Measurements from ENCODE around the gene MPRIP.

DNA sequence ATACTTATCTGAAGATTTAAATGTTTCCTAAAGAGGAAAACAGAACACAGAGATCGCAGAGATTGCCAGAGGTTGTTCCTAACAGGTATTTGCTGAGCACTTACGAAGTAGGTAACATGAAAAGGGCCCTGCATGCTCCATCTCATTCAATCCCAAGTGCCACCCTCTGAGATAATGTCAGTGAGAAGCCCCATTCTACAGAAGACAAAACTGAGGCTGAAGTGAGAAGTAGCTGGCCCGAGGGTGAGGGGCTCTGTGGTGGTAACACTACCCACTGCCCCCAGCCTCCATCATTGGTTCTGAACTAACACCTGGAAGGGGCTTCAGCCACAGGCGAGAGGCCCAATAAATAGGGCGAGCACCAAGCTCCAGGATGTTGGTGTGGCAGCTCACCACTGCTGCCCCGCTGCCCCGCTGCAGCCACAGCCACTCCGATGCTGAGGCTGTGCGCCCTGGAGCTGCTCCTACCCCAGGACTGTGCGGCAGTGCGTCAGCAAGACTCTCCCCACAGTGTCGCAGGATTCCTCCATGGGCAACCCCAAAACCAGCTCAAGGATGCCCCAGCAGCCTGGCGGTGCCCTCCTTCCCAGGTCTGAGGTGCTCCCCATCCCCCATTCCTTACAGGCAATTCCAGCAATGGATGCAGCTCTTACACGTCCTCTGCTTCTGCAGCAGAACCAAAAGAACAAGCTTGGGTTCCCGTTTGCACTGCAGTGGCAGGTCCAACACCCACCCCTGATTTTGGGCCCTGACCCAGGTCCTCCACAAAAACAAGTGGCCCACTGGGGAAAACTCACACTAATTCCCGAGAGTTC, 184.4 kb downstream of the MPRIP start:
- TF ChIP-seq, protein P1, sequence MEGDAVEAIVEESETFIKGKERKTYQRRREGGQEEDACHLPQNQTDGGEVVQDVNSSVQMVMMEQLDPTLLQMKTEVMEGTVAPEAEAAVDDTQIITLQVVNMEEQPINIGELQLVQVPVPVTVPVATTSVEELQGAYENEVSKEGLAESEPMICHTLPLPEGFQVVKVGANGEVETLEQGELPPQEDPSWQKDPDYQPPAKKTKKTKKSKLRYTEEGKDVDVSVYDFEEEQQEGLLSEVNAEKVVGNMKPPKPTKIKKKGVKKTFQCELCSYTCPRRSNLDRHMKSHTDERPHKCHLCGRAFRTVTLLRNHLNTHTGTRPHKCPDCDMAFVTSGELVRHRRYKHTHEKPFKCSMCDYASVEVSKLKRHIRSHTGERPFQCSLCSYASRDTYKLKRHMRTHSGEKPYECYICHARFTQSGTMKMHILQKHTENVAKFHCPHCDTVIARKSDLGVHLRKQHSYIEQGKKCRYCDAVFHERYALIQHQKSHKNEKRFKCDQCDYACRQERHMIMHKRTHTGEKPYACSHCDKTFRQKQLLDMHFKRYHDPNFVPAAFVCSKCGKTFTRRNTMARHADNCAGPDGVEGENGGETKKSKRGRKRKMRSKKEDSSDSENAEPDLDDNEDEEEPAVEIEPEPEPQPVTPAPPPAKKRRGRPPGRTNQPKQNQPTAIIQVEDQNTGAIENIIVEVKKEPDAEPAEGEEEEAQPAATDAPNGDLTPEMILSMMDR (IDR thresholded peaks at IDR 0.05): no peak
- TF ChIP-seq POLR2A (IDR thresholded peaks at IDR 0.05) (no peak), POLR2AphosphoS5 (IDR thresholded peaks at IDR 0.05) (no peak)
